Thyroid gland (tissue), 4 donors: ENCODE measurements around the gene EXTL2.

ENCODE experiments used
- POLR2A ChIP-seq, 2 donors: fragments of 450-650 bp; IDR thresholded peaks; one replicate each; pipeline ENCODE4 v1.6.1; 2017; ENCODE audit warnings: antibody characterized with exemption in 2 of 2, mild to moderate bottlenecking in 2 of 2, moderate library complexity in 1 of 2
- TF ChIP-seq, protein P1 (sequence below), 6 experiments: fragments of 200-600 bp in 3 of 6; fragments of 450-650 bp in 3 of 6; sonication (generic) in 3 of 6; IDR thresholded peaks; one replicate each; pipeline ENCODE4 v1.5.1; 2016 to 2019; ENCODE audit warnings: antibody characterized with exemption in 6 of 6, mild to moderate bottlenecking in 2 of 6, inconsistent platforms in 1 of 6, moderate library complexity in 1 of 6

DNA sequence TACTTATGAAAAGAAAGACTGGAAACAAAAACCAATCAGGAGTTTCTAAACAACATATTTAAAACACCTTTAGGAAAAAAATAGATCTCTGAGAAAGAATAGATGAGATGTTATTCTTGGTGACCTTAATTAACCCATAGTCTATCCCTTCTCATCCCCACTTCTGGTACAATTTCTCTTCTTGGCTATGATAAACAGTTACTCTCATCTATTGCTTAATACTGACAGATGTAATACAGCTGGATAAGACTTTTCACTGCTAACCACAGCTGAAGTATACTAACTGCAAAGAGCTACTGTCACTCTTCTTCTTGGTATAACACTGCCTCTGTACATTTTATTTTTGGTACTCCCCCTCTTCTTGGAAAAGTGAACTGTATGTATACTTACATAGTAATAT lies 15.2 kb downstream of the EXTL2 start:
- TF ChIP-seq, protein P1, sequence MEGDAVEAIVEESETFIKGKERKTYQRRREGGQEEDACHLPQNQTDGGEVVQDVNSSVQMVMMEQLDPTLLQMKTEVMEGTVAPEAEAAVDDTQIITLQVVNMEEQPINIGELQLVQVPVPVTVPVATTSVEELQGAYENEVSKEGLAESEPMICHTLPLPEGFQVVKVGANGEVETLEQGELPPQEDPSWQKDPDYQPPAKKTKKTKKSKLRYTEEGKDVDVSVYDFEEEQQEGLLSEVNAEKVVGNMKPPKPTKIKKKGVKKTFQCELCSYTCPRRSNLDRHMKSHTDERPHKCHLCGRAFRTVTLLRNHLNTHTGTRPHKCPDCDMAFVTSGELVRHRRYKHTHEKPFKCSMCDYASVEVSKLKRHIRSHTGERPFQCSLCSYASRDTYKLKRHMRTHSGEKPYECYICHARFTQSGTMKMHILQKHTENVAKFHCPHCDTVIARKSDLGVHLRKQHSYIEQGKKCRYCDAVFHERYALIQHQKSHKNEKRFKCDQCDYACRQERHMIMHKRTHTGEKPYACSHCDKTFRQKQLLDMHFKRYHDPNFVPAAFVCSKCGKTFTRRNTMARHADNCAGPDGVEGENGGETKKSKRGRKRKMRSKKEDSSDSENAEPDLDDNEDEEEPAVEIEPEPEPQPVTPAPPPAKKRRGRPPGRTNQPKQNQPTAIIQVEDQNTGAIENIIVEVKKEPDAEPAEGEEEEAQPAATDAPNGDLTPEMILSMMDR (IDR thresholded peaks at IDR 0.05): no peak
- no peak for TF ChIP-seq POLR2A (IDR thresholded peaks at IDR 0.05)
